Keratinocyte (primary cell): ENCODE results near the gene COL6A2. TPM values are rescaled to one million over a fixed set of nuclear protein-coding genes. Genes with fewer than 3 reads are reported as not detected.
A peak's percentile ranks its signal among the peaks of the same experiment; 100 is the strongest.

ENCODE experiments used
- DNase-seq: peaks from one replicate; pipeline ENCODE4 v3.0.0-alpha.2; 2011; ENCODE audit warnings: low read depth, missing footprints, low spot score
- FAIRE-seq: peaks from 2 replicates; lab custom pipeline; 2011; peaks lifted over from hg19 to GRCh38; lab: Jason Lieb, UNC
- H2AFZ ChIP-seq: 2 replicates; pipeline ENCODE4 v1.6.0; 2012; ENCODE audit warnings: low read length, control low read depth, inconsistent platforms; ENCODE audit not compliant: control insufficient read depth
- H3K27ac ChIP-seq: 2 replicates; pipeline ENCODE4 v1.5.1; 2011; ENCODE audit warnings: low read length; ENCODE audit not compliant: control insufficient read depth, insufficient read depth
- H3K27me3 ChIP-seq: 3 replicates; pipeline ENCODE4 v1.6.0; 2011; ENCODE audit warnings: low read length; ENCODE audit not compliant: control insufficient read depth, insufficient read depth; ENCODE audit errors: extremely low read depth
- H3K36me3 ChIP-seq, 2 experiments: 2 replicates in 1 of 2; 3 replicates in 1 of 2; pipeline ENCODE4 v1.5.1; 2011; ENCODE audit warnings: low read length in 2 of 2, mild to moderate bottlenecking in 1 of 2; ENCODE audit not compliant: control insufficient read depth in 2 of 2, insufficient read depth in 2 of 2; ENCODE audit errors: extremely low read depth in 1 of 2
- H3K4me1 ChIP-seq: 3 replicates; pipeline ENCODE4 v1.5.1; 2011; ENCODE audit warnings: low read length; ENCODE audit not compliant: control insufficient read depth, insufficient read depth; ENCODE audit errors: extremely low read depth
- H3K4me2 ChIP-seq: 3 replicates; pipeline ENCODE4 v1.6.0; 2011; ENCODE audit warnings: low read depth, low read length; ENCODE audit not compliant: control insufficient read depth, insufficient read depth; ENCODE audit errors: extremely low read depth
- H3K4me3 ChIP-seq, 3 experiments: fragments of 200-600 bp in 1 of 3; sonication (generic) in 1 of 3; 2 replicates in 2 of 3; 3 replicates in 1 of 3; pipeline ENCODE4 v1.5.1; 2011 to 2016; ENCODE audit warnings: low read length in 3 of 3, mild to moderate bottlenecking in 3 of 3, control low read depth in 2 of 3, inconsistent platforms in 1 of 3, low read depth in 1 of 3, mixed read lengths in 1 of 3, mixed run types in 1 of 3, moderate library complexity in 1 of 3; ENCODE audit not compliant: control insufficient read depth in 2 of 3, insufficient read depth in 2 of 3; ENCODE audit errors: extremely low read depth in 1 of 3
- H3K79me2 ChIP-seq: 2 replicates; pipeline ENCODE4 v1.6.0; 2012; ENCODE audit warnings: low read length; ENCODE audit not compliant: control insufficient read depth, insufficient read depth
- H3K9ac ChIP-seq: 3 replicates; pipeline ENCODE4 v1.6.0; 2011; ENCODE audit warnings: low read length; ENCODE audit not compliant: control insufficient read depth, insufficient read depth; ENCODE audit errors: extremely low read depth
- H3K9me1 ChIP-seq: 3 replicates; pipeline ENCODE4 v1.6.0; 2011; ENCODE audit warnings: low read length; ENCODE audit not compliant: control insufficient read depth, insufficient read depth; ENCODE audit errors: extremely low read depth
- H3K9me3 ChIP-seq: 2 replicates; pipeline ENCODE4 v1.5.1; 2012; ENCODE audit warnings: low read depth, low read length; ENCODE audit not compliant: control insufficient read depth
- H4K20me1 ChIP-seq: 3 replicates; pipeline ENCODE4 v1.6.0; 2011; ENCODE audit warnings: low read length; ENCODE audit not compliant: control insufficient read depth, insufficient read depth; ENCODE audit errors: extremely low read depth
- EZH2 ChIP-seq: IDR thresholded peaks from one replicate; pipeline ENCODE4 v1.6.1; 2012; ENCODE audit warnings: inconsistent platforms, mild to moderate bottlenecking, low read length, moderate library complexity
- dilution Hi-C: fragments of 300-500 bp; cut with MboI; formaldehyde crosslinking; loops from one replicate; pipeline ENCODE4 v1.7.0; 2020; ENCODE audit warnings: low sequenced_read_pairs; ENCODE audit not compliant: extremely low pct_ligation_motif_present
- polyA plus RNA-seq, 5 experiments: library from polyadenylated mRNA; depleted of rRNA in 3 of 5; stranded (reverse) in 3 of 5; stranded (forward) in 1 of 5; unstranded in 1 of 5; fragments of >200 nt; gene quantifications; 1 replicate in 1 of 5; 2 replicates in 3 of 5; 3 replicates in 1 of 5; pipeline versions ENCODE4 v1.2.1 to v1.2.3, GENCODE V29; 2011 to 2012; ENCODE audit warnings: missing spikeins in 2 of 5, low read depth in 1 of 5, low replicate concordance in 1 of 5
- TF ChIP-seq, protein P1 (sequence below), 3 experiments: IDR thresholded peaks in 1 of 3; conservative IDR thresholded peaks in 1 of 3; optimal IDR thresholded peaks in 1 of 3; 2 replicates in 2 of 3; 3 replicates in 1 of 3; pipeline versions ENCODE3 to v1.5.1; 2011; ENCODE audit warnings: low read length in 3 of 3, mild to moderate bottlenecking in 3 of 3, moderate library complexity in 2 of 3, control low read depth in 1 of 3, inconsistent platforms in 1 of 3; ENCODE audit not compliant: insufficient read depth in 2 of 3; ENCODE audit errors: extremely low read depth in 1 of 3

Gene COL6A2
- polyA plus RNA-seq, 1 donor (not counting 4 experiments of a cell fraction or from before 2014, with no cell fraction given), result 0.03 TPM

DNA sequence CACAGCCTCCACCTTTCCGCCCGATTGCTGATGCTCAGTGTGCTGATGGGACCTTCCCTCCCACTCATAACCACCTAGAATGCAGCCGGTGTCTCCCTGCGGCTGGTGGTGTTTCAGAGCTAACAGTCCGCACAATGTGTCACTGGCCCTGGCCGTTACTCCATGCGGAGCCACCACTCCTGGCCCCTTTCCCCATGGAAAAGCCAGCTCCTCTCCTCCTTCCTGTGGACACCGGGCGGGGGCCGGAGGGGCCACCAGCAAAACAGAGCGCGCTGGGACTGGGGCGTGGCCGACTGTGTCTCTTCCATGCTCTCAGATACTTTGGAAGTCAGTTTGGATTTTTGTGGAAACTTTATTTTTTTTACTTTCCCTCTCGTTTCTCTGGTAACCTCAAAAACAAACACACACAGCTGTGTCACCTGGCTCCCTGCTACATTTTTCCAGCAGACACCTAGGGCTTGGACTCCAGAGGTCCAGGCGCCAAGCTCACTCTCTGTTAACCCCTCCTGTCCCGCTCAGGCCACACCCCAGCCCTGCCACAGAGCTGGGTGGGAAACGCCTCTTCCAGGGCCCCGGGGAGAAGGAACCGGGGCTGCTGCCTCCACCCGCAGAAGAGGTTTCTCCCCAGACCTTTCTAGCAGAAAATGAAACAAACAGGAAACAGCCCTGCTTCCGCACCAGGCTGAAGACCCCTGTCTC, 32.5 kb upstream of the COL6A2 start:
- Histone ChIP-seq H2AFZ (no peak overlapping the region), H3K27ac (no peak overlapping the region), H3K36me3 (no peaks in the 10 kb centered on the region), H3K79me2 (no peaks in the 10 kb centered on the region), H3K9me3 (peaks cover 8% of the 10 kb centered on the region), H3K9me1 (no peaks in the 10 kb centered on the region), H3K27me3 (peaks cover 38% of the 10 kb centered on the region), H3K4me3 (no peak overlapping the region), H3K4me2 (peak overlapping the region; percentile 17), H4K20me1 (no peaks in the 10 kb centered on the region), H3K9ac (no peak overlapping the region), H3K4me1 (peaks cover 3% of the 10 kb centered on the region)
- DNase-seq (no peak), FAIRE-seq (no peak)
- TF ChIP-seq, protein P1, sequence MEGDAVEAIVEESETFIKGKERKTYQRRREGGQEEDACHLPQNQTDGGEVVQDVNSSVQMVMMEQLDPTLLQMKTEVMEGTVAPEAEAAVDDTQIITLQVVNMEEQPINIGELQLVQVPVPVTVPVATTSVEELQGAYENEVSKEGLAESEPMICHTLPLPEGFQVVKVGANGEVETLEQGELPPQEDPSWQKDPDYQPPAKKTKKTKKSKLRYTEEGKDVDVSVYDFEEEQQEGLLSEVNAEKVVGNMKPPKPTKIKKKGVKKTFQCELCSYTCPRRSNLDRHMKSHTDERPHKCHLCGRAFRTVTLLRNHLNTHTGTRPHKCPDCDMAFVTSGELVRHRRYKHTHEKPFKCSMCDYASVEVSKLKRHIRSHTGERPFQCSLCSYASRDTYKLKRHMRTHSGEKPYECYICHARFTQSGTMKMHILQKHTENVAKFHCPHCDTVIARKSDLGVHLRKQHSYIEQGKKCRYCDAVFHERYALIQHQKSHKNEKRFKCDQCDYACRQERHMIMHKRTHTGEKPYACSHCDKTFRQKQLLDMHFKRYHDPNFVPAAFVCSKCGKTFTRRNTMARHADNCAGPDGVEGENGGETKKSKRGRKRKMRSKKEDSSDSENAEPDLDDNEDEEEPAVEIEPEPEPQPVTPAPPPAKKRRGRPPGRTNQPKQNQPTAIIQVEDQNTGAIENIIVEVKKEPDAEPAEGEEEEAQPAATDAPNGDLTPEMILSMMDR (optimal IDR thresholded peaks at IDR 0.05 in 1 of 3, IDR thresholded peaks at IDR 0.05 in 1 of 3, conservative IDR thresholded peaks at IDR 0.05 in 1 of 3; ENCODE audit: extremely low read depth in 1 of 3, insufficient read depth in 2 of 3, low read length in 3 of 3), result no peak
- TF ChIP-seq EZH2, result peak; percentile 77
- dilution Hi-C loops, result no loop called here

DNA sequence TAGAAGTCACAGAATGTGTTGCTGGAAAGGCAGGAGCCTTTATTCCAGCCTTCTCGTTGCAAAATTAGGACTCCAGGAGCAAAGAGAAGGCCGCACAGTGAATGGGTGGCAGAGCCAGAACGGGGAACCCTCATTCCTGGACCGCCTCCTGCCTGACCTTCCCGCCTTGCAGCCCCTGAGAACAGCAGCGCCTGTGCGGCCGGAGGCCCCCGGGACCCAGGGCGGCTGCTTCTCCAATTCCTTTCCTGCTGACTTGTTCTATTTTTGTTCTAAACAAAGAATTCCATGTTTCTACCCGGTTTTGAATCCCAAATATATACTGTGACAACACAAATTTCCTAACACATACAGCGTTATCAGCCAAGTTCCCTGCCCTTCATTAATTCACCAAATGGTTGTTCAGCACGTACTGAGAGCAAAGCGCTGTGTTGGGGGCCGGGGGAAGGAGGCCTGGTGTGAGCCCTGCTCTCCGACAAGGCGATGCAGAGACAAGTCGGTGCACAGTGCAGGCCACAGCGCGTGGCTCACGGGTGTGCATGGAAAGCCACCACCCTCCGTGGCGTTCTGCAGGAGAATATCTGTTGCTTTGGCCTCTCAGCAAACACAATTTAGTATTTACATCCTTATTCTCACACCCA, 31.9 kb upstream of the COL6A2 start:
- no peaks in the 10 kb centered on the region for H4K20me1 ChIP-seq
- DNase-seq (no peak), FAIRE-seq (no peak)
- H3K36me3 ChIP-seq, result no peaks in the 10 kb centered on the region
- H3K9me3 ChIP-seq, result peaks cover 8% of the 10 kb centered on the region
- H3K9ac ChIP-seq, result no peak overlapping the region
- no peaks in the 10 kb centered on the region for H3K9me1 ChIP-seq
- H3K79me2 ChIP-seq, result no peaks in the 10 kb centered on the region
- no peak overlapping the region for H3K27ac ChIP-seq
- peaks cover 3% of the 10 kb centered on the region for H3K4me1 ChIP-seq
- peaks cover 38% of the 10 kb centered on the region for H3K27me3 ChIP-seq
- peak overlapping the region; percentile 17 for H3K4me2 ChIP-seq
- no peak overlapping the region for H3K4me3 ChIP-seq
- dilution Hi-C loops, result no loop called here
- H2AFZ ChIP-seq, result no peak overlapping the region
- no peak for TF ChIP-seq EZH2
- TF ChIP-seq, protein P1 (optimal IDR thresholded peaks at IDR 0.05 in 1 of 3, IDR thresholded peaks at IDR 0.05 in 1 of 3, conservative IDR thresholded peaks at IDR 0.05 in 1 of 3; ENCODE audit: extremely low read depth in 1 of 3, insufficient read depth in 2 of 3, low read length in 3 of 3), result no peak
